GM12865 (cell line): Measurements from ENCODE around the gene ST6GALNAC4.

Experiments used
- DNase-seq: peaks from one replicate; pipeline ENCODE4 v3.0.0; 2010; ENCODE audit warnings: low read depth
- H3K4me3 ChIP-seq: 2 replicates; pipeline ENCODE4 v1.5.1; 2011; ENCODE audit warnings: mild to moderate bottlenecking, low read depth, low read length, control low read depth
- CTCF ChIP-seq: IDR thresholded peaks from 2 replicates; pipeline ENCODE4 v1.5.1; 2011; ENCODE audit warnings: low read length, control low read depth, low read depth, inconsistent platforms; ENCODE audit not compliant: insufficient read depth; ENCODE audit errors: missing control alignments

The ST6GALNAC4 gene

GRCh38 chr9:127942216-127943010 is 25.6 kb upstream of the ST6GALNAC4 start:
- peak; percentile 77 for DNase-seq
- TF ChIP-seq CTCF = peak; percentile 81
- no peak overlapping the region for H3K4me3 ChIP-seq

- no peak for DNase-seq
- TF ChIP-seq CTCF = no peak
Measured at GRCh38 chr9:127941961-127942215, 25.0 kb upstream of the ST6GALNAC4 start.

GRCh38 chr9:127941062-127941960 is 24.5 kb upstream of the ST6GALNAC4 start:
- TF ChIP-seq CTCF = no peak
- H3K4me3 ChIP-seq = no peak overlapping the region
- no peak for DNase-seq

More at GRCh38 chr9:127941961-127942215, 25.0 kb upstream of the ST6GALNAC4 start:
- H3K4me3 ChIP-seq = no peak overlapping the region

GRCh38 chr9:127940593-127940992 is 23.8 kb upstream of the ST6GALNAC4 start:
- H3K4me3 ChIP-seq = no peak overlapping the region
- DNase-seq = no peak
- TF ChIP-seq CTCF = no peak

GRCh38 chr9:127938298-127938690 is 21.5 kb upstream of the ST6GALNAC4 start:
- TF ChIP-seq CTCF = no peak
- H3K4me3 ChIP-seq = peak overlapping the region; percentile 71
- DNase-seq = no peak

- peak within 1 kb of the TSS; percentile 71 for H3K4me3 ChIP-seq
- DNase-seq = peak; percentile 95
- TF ChIP-seq CTCF = no peak
Measured at GRCh38 chr9:127937388-127938297, 20.8 kb upstream of the ST6GALNAC4 start, which contains the start of gene DPM2. DPM2 (minus strand) TSS chr9:127937854; CDS start chr9:127937820, 34 bp downstream.
